ENCODE measurements around the gene C6orf118. TPM values are rescaled to one million over a fixed set of nuclear protein-coding genes. Genes with fewer than 3 reads are reported as not detected.

C6orf118 gene
- total and polyA plus RNA-seq, 9 of the 15 experiments (the other 6 are each of a cell fraction or from before 2014, with no cell fraction given): not detected

GRCh38 chr6:165243801-165244200, 65.6 kb downstream of the C6orf118 start:
- POLR2A ChIA-PET: no interaction called here
- no peak overlapping the region for H3K4me3 ChIP-seq
- DNase-seq (ENCODE audit: extremely low read depth in 1 of 4, low spot score in 3 of 4): no peak
- in situ Hi-C loops (cut with MboI) (no loop called here), intact Hi-C loops (cut with micrococcal nuclease) (no loop called here)
- H3K4me1 ChIP-seq (replicated peaks in 1 of 2; ENCODE audit: control insufficient read depth in 2 of 2, insufficient read depth in 2 of 2, low read length in 2 of 2): no peaks in the 10 kb centered on the region
- H3K36me3 ChIP-seq (ENCODE audit: control insufficient read depth, insufficient read depth, low read length): no peaks in the 10 kb centered on the region
- H4K20me1 ChIP-seq (replicated peaks; ENCODE audit: control insufficient read depth, insufficient read depth, low read length): no peaks in the 10 kb centered on the region
- WGBS (ENCODE audit: insufficient coverage, low coverage, missing lambda C conversion rate): 0% methylated on average over 5 of the region's 5 CpGs
- H3K4me2 ChIP-seq (ENCODE audit: insufficient read depth, low read length): no peak overlapping the region
- no TSS peak for BruUV-seq (replicated peaks)
- no peaks in the 10 kb centered on the region for H3K79me2 ChIP-seq (ENCODE audit: control insufficient read depth, insufficient read depth, low read length)
- TF ChIP-seq LARP7 (IDR thresholded peaks at IDR 0.05): no peak
- TF ChIP-seq, protein P1, sequence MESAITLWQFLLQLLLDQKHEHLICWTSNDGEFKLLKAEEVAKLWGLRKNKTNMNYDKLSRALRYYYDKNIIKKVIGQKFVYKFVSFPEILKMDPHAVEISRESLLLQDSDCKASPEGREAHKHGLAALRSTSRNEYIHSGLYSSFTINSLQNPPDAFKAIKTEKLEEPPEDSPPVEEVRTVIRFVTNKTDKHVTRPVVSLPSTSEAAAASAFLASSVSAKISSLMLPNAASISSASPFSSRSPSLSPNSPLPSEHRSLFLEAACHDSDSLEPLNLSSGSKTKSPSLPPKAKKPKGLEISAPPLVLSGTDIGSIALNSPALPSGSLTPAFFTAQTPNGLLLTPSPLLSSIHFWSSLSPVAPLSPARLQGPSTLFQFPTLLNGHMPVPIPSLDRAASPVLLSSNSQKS (CRISPR knock-in tag; IDR thresholded peaks at IDR 0.05): no peak
- TF ChIP-seq CSDE1 (IDR thresholded peaks at IDR 0.05): no peak
- no peak for TF ChIP-seq HNRNPL (IDR thresholded peaks at IDR 0.05; ENCODE audit: low read depth, low read length)
- no peak for TF ChIP-seq FOXP4 (CRISPR knock-in tag; IDR thresholded peaks at IDR 0.05; ENCODE audit: borderline replicate concordance)
- TF ChIP-seq MYC (IDR thresholded peaks at IDR 0.05; ENCODE audit: low read depth, low read length): no peak
- no peak for TF ChIP-seq MYC (CRISPR knock-in tag; IDR thresholded peaks at IDR 0.05; ENCODE audit: borderline replicate concordance, low read depth)
- TF ChIP-seq, protein P2, sequence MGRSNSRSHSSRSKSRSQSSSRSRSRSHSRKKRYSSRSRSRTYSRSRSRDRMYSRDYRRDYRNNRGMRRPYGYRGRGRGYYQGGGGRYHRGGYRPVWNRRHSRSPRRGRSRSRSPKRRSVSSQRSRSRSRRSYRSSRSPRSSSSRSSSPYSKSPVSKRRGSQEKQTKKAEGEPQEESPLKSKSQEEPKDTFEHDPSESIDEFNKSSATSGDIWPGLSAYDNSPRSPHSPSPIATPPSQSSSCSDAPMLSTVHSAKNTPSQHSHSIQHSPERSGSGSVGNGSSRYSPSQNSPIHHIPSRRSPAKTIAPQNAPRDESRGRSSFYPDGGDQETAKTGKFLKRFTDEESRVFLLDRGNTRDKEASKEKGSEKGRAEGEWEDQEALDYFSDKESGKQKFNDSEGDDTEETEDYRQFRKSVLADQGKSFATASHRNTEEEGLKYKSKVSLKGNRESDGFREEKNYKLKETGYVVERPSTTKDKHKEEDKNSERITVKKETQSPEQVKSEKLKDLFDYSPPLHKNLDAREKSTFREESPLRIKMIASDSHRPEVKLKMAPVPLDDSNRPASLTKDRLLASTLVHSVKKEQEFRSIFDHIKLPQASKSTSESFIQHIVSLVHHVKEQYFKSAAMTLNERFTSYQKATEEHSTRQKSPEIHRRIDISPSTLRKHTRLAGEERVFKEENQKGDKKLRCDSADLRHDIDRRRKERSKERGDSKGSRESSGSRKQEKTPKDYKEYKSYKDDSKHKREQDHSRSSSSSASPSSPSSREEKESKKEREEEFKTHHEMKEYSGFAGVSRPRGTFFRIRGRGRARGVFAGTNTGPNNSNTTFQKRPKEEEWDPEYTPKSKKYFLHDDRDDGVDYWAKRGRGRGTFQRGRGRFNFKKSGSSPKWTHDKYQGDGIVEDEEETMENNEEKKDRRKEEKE (IDR thresholded peaks at IDR 0.05; ENCODE audit: borderline replicate concordance in 1 of 2, control insufficient read depth in 1 of 2, low read depth in 2 of 2, low read length in 1 of 2): no peak
- no peak for TF ChIP-seq HDGF (IDR thresholded peaks at IDR 0.05)
- no peak for TF ChIP-seq WHSC1 (IDR thresholded peaks at IDR 0.05; ENCODE audit: low read length)
- TF ChIP-seq KLF16 (IDR thresholded peaks at IDR 0.05): no peak
- TF ChIP-seq CLOCK (CRISPR knock-in tag; IDR thresholded peaks at IDR 0.05; ENCODE audit: borderline replicate concordance): no peak
- ATAC-seq: no peak
- H2AFZ ChIP-seq (ENCODE audit: low read depth, low read length): no peak overlapping the region
- no peak for FAIRE-seq
- CTCF ChIA-PET (ENCODE audit: low intra/inter-chr PET ratio): no interaction called here
- no peaks in the 10 kb centered on the region for H3K9me3 ChIP-seq (replicated peaks; ENCODE audit: control insufficient read depth, insufficient read depth, low read depth, low read length)
- H3K9ac ChIP-seq (ENCODE audit: insufficient read depth in 1 of 2, low read depth in 2 of 2, low read length in 2 of 2): no peak overlapping the region
- H3K9me1 ChIP-seq (ENCODE audit: control insufficient read depth, insufficient read depth, low read length): no peaks in the 10 kb centered on the region
- H3K27ac ChIP-seq (ENCODE audit: extremely low read depth, low read depth, low read length): no peak overlapping the region
- no peaks in the 10 kb centered on the region for H3K27me3 ChIP-seq (ENCODE audit: control insufficient read depth in 2 of 2, insufficient read depth in 2 of 2, low read length in 2 of 2)

Measured in K562 (cell line).